GM13977 (cell line): Measurements from ENCODE around the gene MACROH2A2.
"Not testable (repeated sequence)": the region's sequence is repeated elsewhere in the genome, so short reads cannot be mapped to it uniquely, and the experiment has no call there.

Source experiments
- DNase-seq: peaks from one replicate; pipeline ENCODE4 v3.0.0; 2012; ENCODE audit warnings: low spot score
- in situ Hi-C: fragments of 300-500 bp; cut with MboI; formaldehyde crosslinking; loops from one replicate; pipeline ENCODE4 v1.12.0; 2022; ENCODE audit warnings: low sequenced_read_pairs, low pct_unique_long_range_greater_than_20kb, mixed read lengths, inconsistent platforms; ENCODE audit not compliant: unreplicated experiment
- TF ChIP-seq, protein P1 (sequence below): IDR thresholded peaks from 2 replicates; pipeline ENCODE4 v1.5.1; 2012; ENCODE audit warnings: mild to moderate bottlenecking, control low read depth; ENCODE audit not compliant: insufficient read depth; ENCODE audit errors: extremely low read depth, missing control alignments

MACROH2A2 gene

DNA sequence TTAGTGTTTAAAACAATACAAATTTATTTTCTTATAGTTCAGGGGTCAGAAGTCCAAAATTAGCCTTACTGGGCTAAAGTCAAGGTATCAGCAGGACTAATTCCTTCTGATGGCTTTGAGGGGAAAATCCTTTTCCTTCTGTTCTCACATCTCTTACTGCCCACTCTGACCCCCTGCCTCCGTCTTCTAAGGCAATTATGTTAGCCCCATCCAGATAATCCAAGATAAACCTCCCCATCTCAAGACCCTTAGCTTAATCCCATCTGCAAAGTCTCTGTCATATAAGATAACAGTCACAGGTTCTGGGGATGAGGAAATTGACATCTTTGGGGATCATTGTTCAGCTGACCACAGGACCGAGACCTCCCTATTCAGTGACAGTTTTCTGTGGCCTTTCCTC lies 22.3 kb downstream of the MACROH2A2 start:
- in situ Hi-C loops = no loop called here
- TF ChIP-seq, protein P1, sequence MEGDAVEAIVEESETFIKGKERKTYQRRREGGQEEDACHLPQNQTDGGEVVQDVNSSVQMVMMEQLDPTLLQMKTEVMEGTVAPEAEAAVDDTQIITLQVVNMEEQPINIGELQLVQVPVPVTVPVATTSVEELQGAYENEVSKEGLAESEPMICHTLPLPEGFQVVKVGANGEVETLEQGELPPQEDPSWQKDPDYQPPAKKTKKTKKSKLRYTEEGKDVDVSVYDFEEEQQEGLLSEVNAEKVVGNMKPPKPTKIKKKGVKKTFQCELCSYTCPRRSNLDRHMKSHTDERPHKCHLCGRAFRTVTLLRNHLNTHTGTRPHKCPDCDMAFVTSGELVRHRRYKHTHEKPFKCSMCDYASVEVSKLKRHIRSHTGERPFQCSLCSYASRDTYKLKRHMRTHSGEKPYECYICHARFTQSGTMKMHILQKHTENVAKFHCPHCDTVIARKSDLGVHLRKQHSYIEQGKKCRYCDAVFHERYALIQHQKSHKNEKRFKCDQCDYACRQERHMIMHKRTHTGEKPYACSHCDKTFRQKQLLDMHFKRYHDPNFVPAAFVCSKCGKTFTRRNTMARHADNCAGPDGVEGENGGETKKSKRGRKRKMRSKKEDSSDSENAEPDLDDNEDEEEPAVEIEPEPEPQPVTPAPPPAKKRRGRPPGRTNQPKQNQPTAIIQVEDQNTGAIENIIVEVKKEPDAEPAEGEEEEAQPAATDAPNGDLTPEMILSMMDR = no peak
- DNase-seq = no peak

DNA sequence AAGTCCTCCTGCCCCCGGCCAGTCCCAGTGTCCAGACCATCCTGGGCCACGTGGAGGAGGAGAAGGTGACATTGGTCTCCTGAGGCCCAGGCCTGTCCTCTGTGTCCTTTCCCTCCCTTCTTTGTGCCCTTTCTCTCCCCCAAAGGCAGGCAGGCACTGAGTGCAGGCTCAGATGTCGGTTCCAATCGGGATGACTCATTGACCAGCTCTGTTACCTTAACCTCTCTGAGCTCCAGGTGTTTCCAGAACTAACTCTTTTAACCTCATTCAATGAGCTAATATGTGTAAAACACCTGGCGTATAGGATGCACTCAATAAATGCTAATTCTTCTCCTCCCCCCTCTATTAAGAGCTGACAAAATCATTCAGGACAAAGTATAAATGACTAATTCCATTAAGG lies 25.7 kb downstream of the MACROH2A2 start:
- in situ Hi-C loops = no loop called here
- no peak for DNase-seq
- TF ChIP-seq, protein P1 = no peak

DNA sequence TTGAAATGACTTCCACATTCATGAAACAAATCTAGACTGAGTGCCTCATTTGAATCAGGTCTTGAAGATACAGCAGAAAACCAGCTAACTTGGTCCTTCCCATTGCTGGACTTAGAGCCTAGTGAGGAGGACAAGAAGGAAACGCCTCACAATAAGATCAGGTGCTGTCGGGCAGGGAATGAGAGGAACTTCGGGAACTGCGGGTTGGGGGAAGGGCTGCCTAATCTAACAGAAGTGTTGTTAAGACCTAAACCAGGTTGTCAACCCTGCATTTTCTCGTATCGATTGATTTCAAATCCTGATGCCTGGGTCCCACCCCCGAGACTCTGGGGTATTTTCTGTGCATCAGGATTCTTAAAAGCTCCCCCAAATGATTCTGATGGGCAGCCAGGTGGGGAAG lies 26.3 kb downstream of the MACROH2A2 start:
- DNase-seq = no peak
- in situ Hi-C loops = no loop called here
- TF ChIP-seq, protein P1 = no peak

DNA sequence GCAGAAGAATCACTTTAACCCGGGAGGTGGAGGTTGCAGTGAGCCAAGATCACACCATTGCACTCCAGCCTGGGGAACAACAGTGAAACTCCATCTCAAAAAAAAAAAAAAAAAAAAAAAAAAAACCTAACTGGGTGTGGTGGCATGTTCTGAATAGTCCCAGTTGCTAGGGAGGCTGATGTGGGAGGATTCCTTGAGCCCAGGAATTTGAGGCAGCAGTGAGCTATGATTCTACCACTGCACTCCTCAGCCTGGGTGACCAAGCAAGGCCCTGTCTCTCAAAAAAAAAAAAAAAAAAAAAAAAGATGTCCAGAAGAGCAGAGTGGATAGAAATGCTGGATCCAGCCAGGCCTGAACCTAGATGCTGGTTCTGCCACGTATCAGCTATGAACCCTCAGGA lies 28.1 kb downstream of the MACROH2A2 start:
- not testable (repeated sequence) for DNase-seq

DNA sequence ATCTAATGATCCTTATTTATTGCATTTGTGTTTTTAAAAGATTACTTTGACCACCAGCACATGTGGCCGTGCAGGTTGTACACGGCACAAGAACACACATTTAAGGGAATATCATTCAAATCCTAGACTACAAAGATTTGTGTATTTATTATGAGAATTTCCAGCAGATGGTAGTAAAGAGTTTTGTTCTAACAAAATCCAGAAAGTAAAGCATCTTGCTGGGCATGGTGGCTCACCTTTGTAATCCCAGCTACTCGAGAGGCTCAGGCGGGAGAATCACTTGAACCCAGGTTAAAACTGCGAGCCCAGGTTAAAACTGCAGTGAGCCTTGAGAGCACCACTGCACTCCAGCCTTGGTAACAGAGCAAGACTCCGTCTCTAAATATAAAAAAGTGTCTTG lies 31.5 kb downstream of the MACROH2A2 start:
- TF ChIP-seq, protein P1 = no peak
- no peak for DNase-seq
- in situ Hi-C loops = no loop called here

More for the DNA sequence above, 28.1 kb downstream of the MACROH2A2 start:
- in situ Hi-C loops = not testable (repeated sequence)

DNA sequence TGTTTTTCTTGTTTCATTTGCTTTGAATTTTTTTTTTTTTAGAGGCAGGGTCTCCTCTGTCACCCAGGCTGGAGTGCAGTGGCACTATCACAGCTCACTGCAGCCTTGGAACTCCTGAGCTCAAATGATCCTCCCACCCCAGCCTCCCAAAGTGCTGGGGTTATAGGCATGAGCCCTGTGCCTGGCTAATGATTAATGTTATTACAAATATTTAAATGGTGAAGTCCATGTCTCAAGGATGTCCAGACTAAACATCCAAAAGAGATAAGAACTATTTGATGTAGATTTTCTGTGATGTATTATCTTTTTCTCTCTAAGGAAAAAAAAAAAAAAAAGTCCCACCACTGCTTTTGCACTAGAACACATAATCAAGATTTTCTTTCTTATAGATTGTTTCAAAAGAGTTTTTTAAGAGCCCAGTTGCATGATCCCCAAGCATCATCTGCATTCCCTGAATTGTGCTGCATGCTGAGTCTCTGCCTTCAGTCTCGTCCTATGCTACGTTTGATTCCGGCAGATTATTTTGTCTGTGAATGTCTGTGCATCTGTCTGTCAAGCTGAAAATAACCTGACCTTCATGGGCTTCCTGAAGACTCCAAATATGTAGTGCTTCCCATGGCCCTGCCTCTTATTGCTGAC lies 33.4 kb downstream of the MACROH2A2 start:
- no peak for DNase-seq
- in situ Hi-C loops = no loop called here

DNA sequence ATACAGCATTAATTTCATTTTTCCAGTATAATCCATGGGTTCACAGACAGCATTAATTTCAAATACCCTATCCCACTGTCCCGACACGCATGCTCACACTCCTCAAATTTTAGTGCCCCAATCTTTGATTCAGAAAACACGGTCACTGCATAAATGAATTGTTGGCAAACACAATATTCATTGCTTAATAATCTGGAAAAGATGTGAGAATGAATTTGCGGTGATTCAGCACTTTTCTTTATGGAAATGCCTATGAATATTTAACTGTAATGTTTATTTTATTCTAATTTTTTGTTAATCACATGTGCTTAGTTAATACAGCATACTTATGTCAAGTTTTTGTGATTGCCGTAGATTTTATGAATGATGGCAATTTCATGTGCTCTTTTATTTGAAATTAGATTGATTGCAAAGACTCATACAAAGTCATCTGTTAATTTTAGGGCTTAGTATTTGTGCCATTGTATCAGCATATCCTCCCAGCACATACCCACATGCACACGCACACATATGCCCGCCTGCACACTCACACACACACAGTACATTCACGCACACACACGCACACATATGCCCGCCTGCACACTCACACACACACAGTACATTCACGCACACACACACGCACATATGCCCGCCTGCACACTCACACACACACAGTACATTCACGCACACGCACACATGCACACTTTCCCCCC lies 35.1 kb downstream of the MACROH2A2 start:
- TF ChIP-seq, protein P1 = no peak
- in situ Hi-C loops = no loop called here
- no peak for DNase-seq

More for the DNA sequence above, 33.4 kb downstream of the MACROH2A2 start:
- TF ChIP-seq, protein P1 = no peak
